Measurements from ENCODE around the gene CLCN3.

- TF ChIP-seq EP300 (IDR thresholded peaks at IDR 0.05; ENCODE audit: borderline replicate concordance) (no peak), ZBTB7A (IDR thresholded peaks at IDR 0.05; ENCODE audit: low read depth) (no peak), YY1 (IDR thresholded peaks at IDR 0.05; ENCODE audit: low read depth) (no peak), RAD21 (IDR thresholded peaks at IDR 0.05; ENCODE audit: low read depth) (no peak), TAF1 (IDR thresholded peaks at IDR 0.05; ENCODE audit: low read depth) (no peak), USF1 (IDR thresholded peaks at IDR 0.05) (no peak)
Observed at GRCh38 chr4:169604131-169604900, 16.1 kb upstream of the CLCN3 start.
